ENCODE measurements around the gene COL24A1.

The COL24A1 gene

DNA sequence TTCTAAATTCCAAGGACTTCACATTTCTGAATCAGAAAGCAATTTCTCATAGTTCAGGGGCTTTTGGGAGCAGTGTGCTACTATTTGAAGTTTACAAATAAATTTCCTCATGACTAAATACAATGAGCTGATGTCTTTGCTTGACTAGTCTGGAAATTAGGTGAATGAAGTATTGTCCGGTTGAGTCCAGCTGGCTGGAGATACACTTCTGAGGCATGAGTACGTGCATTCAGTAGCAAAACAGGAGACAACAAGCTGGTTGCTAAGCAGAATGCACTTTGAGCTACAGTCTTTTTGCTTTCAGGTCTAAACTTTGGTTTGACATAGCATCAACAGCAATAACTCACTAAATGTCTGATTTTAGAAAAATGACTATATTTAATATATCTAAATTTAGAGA is 475.5 kb downstream of the COL24A1 start:
- Histone ChIP-seq H3K27ac (no peak overlapping the region), H3K4me3 (IDR thresholded peaks at IDR 0.05; ENCODE audit: insufficient read depth, low read depth, low read length) (no peak overlapping the region), H3K27me3 (ENCODE audit: insufficient read depth, low read depth) (no peaks in the 10 kb centered on the region), H4K20me1 (ENCODE audit: insufficient read depth) (no peaks in the 10 kb centered on the region), H3K4me2 (no peak overlapping the region), H3K36me3 (ENCODE audit: insufficient read depth) (no peaks in the 10 kb centered on the region), H3K4me1 (ENCODE audit: low read depth, poor library complexity, severe bottlenecking) (no peaks in the 10 kb centered on the region), H2AFZ (ENCODE audit: low read depth) (no peak overlapping the region), H3K79me2 (ENCODE audit: insufficient read depth, low read depth) (no peaks in the 10 kb centered on the region; the same call in 1 of the 2 replicates), H3K9ac (no peak overlapping the region)
- TF ChIP-seq, protein P1, sequence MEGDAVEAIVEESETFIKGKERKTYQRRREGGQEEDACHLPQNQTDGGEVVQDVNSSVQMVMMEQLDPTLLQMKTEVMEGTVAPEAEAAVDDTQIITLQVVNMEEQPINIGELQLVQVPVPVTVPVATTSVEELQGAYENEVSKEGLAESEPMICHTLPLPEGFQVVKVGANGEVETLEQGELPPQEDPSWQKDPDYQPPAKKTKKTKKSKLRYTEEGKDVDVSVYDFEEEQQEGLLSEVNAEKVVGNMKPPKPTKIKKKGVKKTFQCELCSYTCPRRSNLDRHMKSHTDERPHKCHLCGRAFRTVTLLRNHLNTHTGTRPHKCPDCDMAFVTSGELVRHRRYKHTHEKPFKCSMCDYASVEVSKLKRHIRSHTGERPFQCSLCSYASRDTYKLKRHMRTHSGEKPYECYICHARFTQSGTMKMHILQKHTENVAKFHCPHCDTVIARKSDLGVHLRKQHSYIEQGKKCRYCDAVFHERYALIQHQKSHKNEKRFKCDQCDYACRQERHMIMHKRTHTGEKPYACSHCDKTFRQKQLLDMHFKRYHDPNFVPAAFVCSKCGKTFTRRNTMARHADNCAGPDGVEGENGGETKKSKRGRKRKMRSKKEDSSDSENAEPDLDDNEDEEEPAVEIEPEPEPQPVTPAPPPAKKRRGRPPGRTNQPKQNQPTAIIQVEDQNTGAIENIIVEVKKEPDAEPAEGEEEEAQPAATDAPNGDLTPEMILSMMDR (conservative IDR thresholded peaks at IDR 0.05; ENCODE audit: low read depth, low read length), result no peak
